ENCODE data around the gene SSR3. TPM values are rescaled to one million over a fixed set of nuclear protein-coding genes. Genes with fewer than 3 reads are reported as not detected.

The SSR3 gene
- polyA plus RNA-seq, 2 donors: 53.7 to 73.2 TPM

Other genes starting within 250 kb of the SSR3 start
- 10 to 100 TPM; 22.6 to 33.8 TPM for gene TIPARP, start 119.5 kb upstream of the SSR3 start, polyA plus RNA-seq